Effector CD8-positive, alpha-beta T cell (primary cell): ENCODE measurements around the gene PGR.

ENCODE experiments used
- DNase-seq: peaks from one replicate; lab custom pipeline; 2025; lab: John Stamatoyannopoulos, UW

The PGR gene

GRCh38 chr11:101009690-101010055 lies 119.9 kb downstream of the PGR start:
- no peak for DNase-seq

GRCh38 chr11:101008961-101009689 lies 120.5 kb downstream of the PGR start:
- DNase-seq = no peak

- no peak for DNase-seq
These were observed 126.1 kb downstream of the PGR start for GRCh38 chr11:101003468-101003867.

- no peak for DNase-seq
These were observed 129.9 kb downstream of the PGR start for GRCh38 chr11:100999756-101000155.

GRCh38 chr11:100994966-100995365 lies 134.6 kb downstream of the PGR start:
- no peak for DNase-seq

GRCh38 chr11:100991541-100991940 lies 138.1 kb downstream of the PGR start:
- DNase-seq = no peak

GRCh38 chr11:100990931-100991330 lies 138.7 kb downstream of the PGR start:
- DNase-seq = no peak

- DNase-seq = no peak
These were observed 144.9 kb downstream of the PGR start for GRCh38 chr11:100984668-100985067.

- no peak for DNase-seq
These were observed 148.3 kb downstream of the PGR start for GRCh38 chr11:100981196-100981824.

GRCh38 chr11:100980156-100980555 lies 149.5 kb downstream of the PGR start:
- DNase-seq = no peak
